Measurements from ENCODE around the gene PMP22.

DNA sequence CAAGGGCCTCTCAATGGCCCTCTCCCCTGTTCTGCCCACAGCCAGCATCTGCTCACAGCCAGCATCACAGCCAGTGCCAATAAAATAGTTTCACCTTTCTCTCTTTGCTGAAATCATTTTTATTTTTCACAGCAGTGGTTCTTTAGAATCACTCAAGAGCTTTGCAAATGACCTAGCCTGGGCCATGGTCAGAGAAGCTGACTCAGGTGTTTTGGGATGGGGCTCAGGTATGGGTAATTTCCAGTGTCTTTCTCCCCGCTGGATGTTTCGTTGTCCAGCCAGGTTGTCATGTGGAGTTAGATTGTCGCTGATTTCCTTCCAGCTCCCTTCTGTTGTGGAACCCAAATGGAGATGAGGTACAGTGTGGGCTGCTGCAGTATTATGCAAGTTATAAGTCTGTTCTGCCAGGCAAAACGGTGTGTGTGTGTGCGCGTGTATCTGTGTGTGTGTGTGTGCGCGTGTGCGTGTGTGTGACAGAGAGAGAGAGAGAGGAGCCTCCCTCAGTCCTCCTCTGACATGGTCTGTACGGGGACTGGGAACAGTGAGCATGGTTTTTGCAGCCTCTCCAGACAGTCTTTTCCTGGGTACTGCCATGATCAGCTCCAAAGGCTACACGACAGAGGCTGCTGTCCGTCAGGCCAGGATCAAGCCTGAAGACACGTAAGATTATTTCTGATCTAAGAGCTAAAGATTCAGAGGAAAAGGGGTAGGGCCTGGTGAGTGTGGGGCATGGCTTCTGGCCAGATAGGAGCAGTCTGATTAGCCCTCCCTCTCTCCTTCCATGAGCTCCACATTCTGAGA is 1.4 kb upstream of the PMP22 start:
- TF ChIP-seq, protein P1, sequence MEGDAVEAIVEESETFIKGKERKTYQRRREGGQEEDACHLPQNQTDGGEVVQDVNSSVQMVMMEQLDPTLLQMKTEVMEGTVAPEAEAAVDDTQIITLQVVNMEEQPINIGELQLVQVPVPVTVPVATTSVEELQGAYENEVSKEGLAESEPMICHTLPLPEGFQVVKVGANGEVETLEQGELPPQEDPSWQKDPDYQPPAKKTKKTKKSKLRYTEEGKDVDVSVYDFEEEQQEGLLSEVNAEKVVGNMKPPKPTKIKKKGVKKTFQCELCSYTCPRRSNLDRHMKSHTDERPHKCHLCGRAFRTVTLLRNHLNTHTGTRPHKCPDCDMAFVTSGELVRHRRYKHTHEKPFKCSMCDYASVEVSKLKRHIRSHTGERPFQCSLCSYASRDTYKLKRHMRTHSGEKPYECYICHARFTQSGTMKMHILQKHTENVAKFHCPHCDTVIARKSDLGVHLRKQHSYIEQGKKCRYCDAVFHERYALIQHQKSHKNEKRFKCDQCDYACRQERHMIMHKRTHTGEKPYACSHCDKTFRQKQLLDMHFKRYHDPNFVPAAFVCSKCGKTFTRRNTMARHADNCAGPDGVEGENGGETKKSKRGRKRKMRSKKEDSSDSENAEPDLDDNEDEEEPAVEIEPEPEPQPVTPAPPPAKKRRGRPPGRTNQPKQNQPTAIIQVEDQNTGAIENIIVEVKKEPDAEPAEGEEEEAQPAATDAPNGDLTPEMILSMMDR (IDR thresholded peaks at IDR 0.05; ENCODE audit: poor library complexity, severe bottlenecking), result no peak
- TF ChIP-seq RAD21 (conservative IDR thresholded peaks at IDR 0.05) (no peak), EP300 (conservative IDR thresholded peaks at IDR 0.05; ENCODE audit: poor library complexity, severe bottlenecking) (no peak)
- TF ChIP-seq, protein P2, sequence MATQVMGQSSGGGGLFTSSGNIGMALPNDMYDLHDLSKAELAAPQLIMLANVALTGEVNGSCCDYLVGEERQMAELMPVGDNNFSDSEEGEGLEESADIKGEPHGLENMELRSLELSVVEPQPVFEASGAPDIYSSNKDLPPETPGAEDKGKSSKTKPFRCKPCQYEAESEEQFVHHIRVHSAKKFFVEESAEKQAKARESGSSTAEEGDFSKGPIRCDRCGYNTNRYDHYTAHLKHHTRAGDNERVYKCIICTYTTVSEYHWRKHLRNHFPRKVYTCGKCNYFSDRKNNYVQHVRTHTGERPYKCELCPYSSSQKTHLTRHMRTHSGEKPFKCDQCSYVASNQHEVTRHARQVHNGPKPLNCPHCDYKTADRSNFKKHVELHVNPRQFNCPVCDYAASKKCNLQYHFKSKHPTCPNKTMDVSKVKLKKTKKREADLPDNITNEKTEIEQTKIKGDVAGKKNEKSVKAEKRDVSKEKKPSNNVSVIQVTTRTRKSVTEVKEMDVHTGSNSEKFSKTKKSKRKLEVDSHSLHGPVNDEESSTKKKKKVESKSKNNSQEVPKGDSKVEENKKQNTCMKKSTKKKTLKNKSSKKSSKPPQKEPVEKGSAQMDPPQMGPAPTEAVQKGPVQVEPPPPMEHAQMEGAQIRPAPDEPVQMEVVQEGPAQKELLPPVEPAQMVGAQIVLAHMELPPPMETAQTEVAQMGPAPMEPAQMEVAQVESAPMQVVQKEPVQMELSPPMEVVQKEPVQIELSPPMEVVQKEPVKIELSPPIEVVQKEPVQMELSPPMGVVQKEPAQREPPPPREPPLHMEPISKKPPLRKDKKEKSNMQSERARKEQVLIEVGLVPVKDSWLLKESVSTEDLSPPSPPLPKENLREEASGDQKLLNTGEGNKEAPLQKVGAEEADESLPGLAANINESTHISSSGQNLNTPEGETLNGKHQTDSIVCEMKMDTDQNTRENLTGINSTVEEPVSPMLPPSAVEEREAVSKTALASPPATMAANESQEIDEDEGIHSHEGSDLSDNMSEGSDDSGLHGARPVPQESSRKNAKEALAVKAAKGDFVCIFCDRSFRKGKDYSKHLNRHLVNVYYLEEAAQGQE (IDR thresholded peaks at IDR 0.05; ENCODE audit: borderline replicate concordance), result no peak
